ENCODE data around the gene SPTBN1.
A peak's percentile ranks its signal among the peaks of the same experiment; 100 is the strongest.
"Not testable (repeated sequence)": the region's sequence is repeated elsewhere in the genome, so short reads cannot be mapped to it uniquely, and the experiment has no call there.

Gene SPTBN1

GRCh38 chr2:54483426-54483825 is 27.3 kb downstream of the SPTBN1 start:
- no peak for TF ChIP-seq ZC3H10 (CRISPR knock-in tag; IDR thresholded peaks at IDR 0.05)
- TF ChIP-seq GLIS3 (CRISPR knock-in tag; IDR thresholded peaks at IDR 0.05), result no peak
- TF ChIP-seq ISL1 (CRISPR knock-in tag; IDR thresholded peaks at IDR 0.05), result no peak
- no peak for TF ChIP-seq TCF4 (CRISPR knock-in tag; IDR thresholded peaks at IDR 0.05; ENCODE audit: borderline replicate concordance)
- TF ChIP-seq CREB5 (CRISPR knock-in tag; IDR thresholded peaks at IDR 0.05; ENCODE audit: low read depth), result no peak
- no peak for TF ChIP-seq ZFP3 (CRISPR knock-in tag; IDR thresholded peaks at IDR 0.05)
- ATAC-seq, result peak; percentile 57

- not testable (repeated sequence) for ATAC-seq
Observed at GRCh38 chr2:54485756-54486155, 29.6 kb downstream of the SPTBN1 start.

GRCh38 chr2:54486766-54487165 is 30.6 kb downstream of the SPTBN1 start:
- TF ChIP-seq OSR1 (CRISPR knock-in tag; IDR thresholded peaks at IDR 0.05), result no peak
- no peak for TF ChIP-seq CREB5 (CRISPR knock-in tag; IDR thresholded peaks at IDR 0.05; ENCODE audit: low read depth)
- TF ChIP-seq ISL1 (CRISPR knock-in tag; IDR thresholded peaks at IDR 0.05), result no peak
- TF ChIP-seq RARB (CRISPR knock-in tag; IDR thresholded peaks at IDR 0.05), result no peak
- no peak for TF ChIP-seq ZC3H10 (CRISPR knock-in tag; IDR thresholded peaks at IDR 0.05)
- no peak for TF ChIP-seq TOX (CRISPR knock-in tag; IDR thresholded peaks at IDR 0.05; ENCODE audit: borderline replicate concordance)
- no peak for TF ChIP-seq GLIS3 (CRISPR knock-in tag; IDR thresholded peaks at IDR 0.05)
- TF ChIP-seq ZNF70 (CRISPR knock-in tag; IDR thresholded peaks at IDR 0.05), result no peak
- no peak for TF ChIP-seq PPARA (CRISPR knock-in tag; IDR thresholded peaks at IDR 0.05; ENCODE audit: borderline replicate concordance)
- no peak for TF ChIP-seq ZFP30 (CRISPR knock-in tag; IDR thresholded peaks at IDR 0.05)
- TF ChIP-seq SNAI2 (CRISPR knock-in tag; IDR thresholded peaks at IDR 0.05), result no peak
- TF ChIP-seq CSRNP3 (CRISPR knock-in tag; IDR thresholded peaks at IDR 0.05), result no peak
- no peak for TF ChIP-seq ZNF8 (CRISPR knock-in tag; IDR thresholded peaks at IDR 0.05)
- TF ChIP-seq PATZ1 (CRISPR knock-in tag; IDR thresholded peaks at IDR 0.05; ENCODE audit: borderline replicate concordance), result no peak
- no peak for TF ChIP-seq TSHZ2 (CRISPR knock-in tag; IDR thresholded peaks at IDR 0.05)
- no peak for TF ChIP-seq ZNF565 (CRISPR knock-in tag; conservative IDR thresholded peaks at IDR 0.05; ENCODE audit: low read depth)
- no peak for TF ChIP-seq POU6F1 (CRISPR knock-in tag; IDR thresholded peaks at IDR 0.05; ENCODE audit: borderline replicate concordance, low read depth)
- no peak for TF ChIP-seq ZFP3 (CRISPR knock-in tag; IDR thresholded peaks at IDR 0.05)
- ATAC-seq, result no peak
